ENCODE measurements around the gene DCK. TPM values are rescaled to one million over a fixed set of nuclear protein-coding genes. Genes with fewer than 3 reads are reported as not detected.
"Not testable (repeated sequence)": the region's sequence is repeated elsewhere in the genome, so short reads cannot be mapped to it uniquely, and the experiment has no call there.

The DCK gene
- total and polyA plus RNA-seq, 9 of the 15 experiments (the other 6 are each of a cell fraction or from before 2014, with no cell fraction given) = 11.3 to 25.8 (median 19.6) TPM

DNA sequence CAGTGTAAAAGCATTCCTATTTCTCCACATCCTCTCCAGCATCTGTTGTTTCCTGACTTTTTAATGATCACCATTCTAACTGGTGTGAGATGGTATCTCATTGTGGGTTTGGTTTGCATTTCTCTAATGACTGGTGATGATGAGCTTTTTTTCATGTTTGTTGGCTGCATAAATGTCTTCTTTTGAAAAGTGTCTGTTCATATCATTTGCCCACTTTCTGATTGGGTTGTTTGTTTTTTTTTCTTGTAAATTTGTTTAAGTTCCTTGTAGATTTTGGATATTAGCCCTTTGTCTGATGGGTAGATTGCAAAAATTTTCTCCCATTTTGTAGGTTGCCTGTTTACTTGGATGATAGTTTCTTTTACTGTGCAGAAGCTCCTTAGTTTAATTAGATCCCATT, 6.2 kb downstream of the DCK start:
- H3K27ac ChIP-seq (ENCODE audit: extremely low read depth, low read depth, low read length); H4K20me1 ChIP-seq (replicated peaks; ENCODE audit: control insufficient read depth, insufficient read depth, low read length); in situ Hi-C loops (cut with MboI); H2AFZ ChIP-seq (ENCODE audit: low read depth, low read length); H3K9me3 ChIP-seq (replicated peaks; ENCODE audit: control insufficient read depth, insufficient read depth, low read depth, low read length); ATAC-seq; DNase-seq (ENCODE audit: extremely low read depth in 1 of 4, low spot score in 3 of 4); CTCF ChIA-PET (ENCODE audit: low intra/inter-chr PET ratio); BruUV-seq (replicated peaks); POLR2A ChIA-PET; H3K4me3 ChIP-seq; H3K9me1 ChIP-seq (ENCODE audit: control insufficient read depth, insufficient read depth, low read length); H3K9ac ChIP-seq (ENCODE audit: insufficient read depth in 1 of 2, low read depth in 2 of 2, low read length in 2 of 2); FAIRE-seq; H3K27me3 ChIP-seq (ENCODE audit: control insufficient read depth in 2 of 2, insufficient read depth in 2 of 2, low read length in 2 of 2); H3K4me2 ChIP-seq (ENCODE audit: insufficient read depth, low read length): not testable (repeated sequence)
- intact Hi-C loops (cut with micrococcal nuclease) = loop anchor here (10.0 kb wide), 1 partner anchor 295 kb away; no protein-coding TSS in a partner anchor
- Histone ChIP-seq H3K79me2 (ENCODE audit: control insufficient read depth, insufficient read depth, low read length) (peaks cover 37% of the 10 kb centered on the region), H3K36me3 (ENCODE audit: control insufficient read depth, insufficient read depth, low read length) (peaks cover 15% of the 10 kb centered on the region; the same call in 1 of the 3 replicates), H3K4me1 (replicated peaks in 1 of 2; ENCODE audit: control insufficient read depth in 2 of 2, insufficient read depth in 2 of 2, low read length in 2 of 2) (peaks cover 5 to 19% of the 10 kb centered on the region in 2 experiments; a peak in 3 of 5 replicates)
- TF ChIP-seq, protein P1, sequence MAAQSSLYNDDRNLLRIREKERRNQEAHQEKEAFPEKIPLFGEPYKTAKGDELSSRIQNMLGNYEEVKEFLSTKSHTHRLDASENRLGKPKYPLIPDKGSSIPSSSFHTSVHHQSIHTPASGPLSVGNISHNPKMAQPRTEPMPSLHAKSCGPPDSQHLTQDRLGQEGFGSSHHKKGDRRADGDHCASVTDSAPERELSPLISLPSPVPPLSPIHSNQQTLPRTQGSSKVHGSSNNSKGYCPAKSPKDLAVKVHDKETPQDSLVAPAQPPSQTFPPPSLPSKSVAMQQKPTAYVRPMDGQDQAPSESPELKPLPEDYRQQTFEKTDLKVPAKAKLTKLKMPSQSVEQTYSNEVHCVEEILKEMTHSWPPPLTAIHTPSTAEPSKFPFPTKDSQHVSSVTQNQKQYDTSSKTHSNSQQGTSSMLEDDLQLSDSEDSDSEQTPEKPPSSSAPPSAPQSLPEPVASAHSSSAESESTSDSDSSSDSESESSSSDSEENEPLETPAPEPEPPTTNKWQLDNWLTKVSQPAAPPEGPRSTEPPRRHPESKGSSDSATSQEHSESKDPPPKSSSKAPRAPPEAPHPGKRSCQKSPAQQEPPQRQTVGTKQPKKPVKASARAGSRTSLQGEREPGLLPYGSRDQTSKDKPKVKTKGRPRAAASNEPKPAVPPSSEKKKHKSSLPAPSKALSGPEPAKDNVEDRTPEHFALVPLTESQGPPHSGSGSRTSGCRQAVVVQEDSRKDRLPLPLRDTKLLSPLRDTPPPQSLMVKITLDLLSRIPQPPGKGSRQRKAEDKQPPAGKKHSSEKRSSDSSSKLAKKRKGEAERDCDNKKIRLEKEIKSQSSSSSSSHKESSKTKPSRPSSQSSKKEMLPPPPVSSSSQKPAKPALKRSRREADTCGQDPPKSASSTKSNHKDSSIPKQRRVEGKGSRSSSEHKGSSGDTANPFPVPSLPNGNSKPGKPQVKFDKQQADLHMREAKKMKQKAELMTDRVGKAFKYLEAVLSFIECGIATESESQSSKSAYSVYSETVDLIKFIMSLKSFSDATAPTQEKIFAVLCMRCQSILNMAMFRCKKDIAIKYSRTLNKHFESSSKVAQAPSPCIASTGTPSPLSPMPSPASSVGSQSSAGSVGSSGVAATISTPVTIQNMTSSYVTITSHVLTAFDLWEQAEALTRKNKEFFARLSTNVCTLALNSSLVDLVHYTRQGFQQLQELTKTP (IDR thresholded peaks at IDR 0.05; ENCODE audit: low read depth in 1 of 2, partially characterized antibody in 2 of 2) = peak in 1 of 2 experiments; percentile 95
